HG03342 (cell line): ENCODE data around the gene SOS2.
"Not testable (repeated sequence)": the region's sequence is repeated elsewhere in the genome, so short reads cannot be mapped to it uniquely, and the experiment has no call there.

ENCODE experiments used
- ATAC-seq: cut with Tn5 transposase; IDR thresholded peaks from one replicate; pipeline ENCODE4 v1.9.1; 2021; ENCODE audit warnings: mild to moderate bottlenecking, moderate library complexity; ENCODE audit not compliant: unreplicated experiment

The SOS2 gene

DNA sequence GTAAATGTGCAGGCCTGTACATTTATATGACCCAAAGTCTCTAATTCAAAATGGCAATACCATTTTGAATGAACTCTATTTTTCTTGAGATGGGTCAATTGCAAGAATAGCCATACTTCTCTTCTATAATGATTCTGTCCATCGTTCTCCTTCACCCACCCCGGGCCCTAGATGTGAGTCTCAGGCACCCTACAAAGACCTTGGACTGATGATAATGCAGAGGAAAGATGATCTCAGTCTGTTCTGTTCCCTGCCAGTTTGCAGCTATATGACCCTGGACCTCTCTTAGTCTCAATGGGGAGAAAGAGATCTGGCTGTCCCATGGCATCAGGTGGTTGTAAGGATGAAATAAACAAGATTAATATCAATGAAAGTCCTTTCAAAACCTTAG lies 145.1 kb downstream of the SOS2 start:
- no peak for ATAC-seq

GRCh38 chr14:50085570-50086320 lies 145.6 kb downstream of the SOS2 start:
- ATAC-seq, result peak; percentile 57

DNA sequence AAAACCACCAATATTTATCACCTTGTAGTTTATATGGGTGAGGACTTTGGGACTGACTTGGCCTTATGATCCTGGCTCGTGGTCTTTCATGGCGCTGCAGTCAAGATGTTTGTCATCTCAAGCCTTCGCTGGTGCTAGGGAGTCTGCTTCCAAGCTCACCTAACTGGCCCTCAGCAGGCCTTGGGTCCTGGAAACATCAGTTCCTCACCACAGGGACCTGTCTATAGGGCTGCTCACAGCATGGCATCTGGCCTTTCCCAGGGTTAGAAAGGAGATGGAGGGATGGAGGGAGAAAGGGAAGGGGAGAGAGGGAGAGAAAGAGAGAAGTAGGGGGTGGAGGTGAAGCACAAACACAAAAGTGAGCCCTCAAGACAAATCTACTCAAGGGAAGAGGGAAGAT lies 146.7 kb downstream of the SOS2 start:
- ATAC-seq, result no peak

DNA sequence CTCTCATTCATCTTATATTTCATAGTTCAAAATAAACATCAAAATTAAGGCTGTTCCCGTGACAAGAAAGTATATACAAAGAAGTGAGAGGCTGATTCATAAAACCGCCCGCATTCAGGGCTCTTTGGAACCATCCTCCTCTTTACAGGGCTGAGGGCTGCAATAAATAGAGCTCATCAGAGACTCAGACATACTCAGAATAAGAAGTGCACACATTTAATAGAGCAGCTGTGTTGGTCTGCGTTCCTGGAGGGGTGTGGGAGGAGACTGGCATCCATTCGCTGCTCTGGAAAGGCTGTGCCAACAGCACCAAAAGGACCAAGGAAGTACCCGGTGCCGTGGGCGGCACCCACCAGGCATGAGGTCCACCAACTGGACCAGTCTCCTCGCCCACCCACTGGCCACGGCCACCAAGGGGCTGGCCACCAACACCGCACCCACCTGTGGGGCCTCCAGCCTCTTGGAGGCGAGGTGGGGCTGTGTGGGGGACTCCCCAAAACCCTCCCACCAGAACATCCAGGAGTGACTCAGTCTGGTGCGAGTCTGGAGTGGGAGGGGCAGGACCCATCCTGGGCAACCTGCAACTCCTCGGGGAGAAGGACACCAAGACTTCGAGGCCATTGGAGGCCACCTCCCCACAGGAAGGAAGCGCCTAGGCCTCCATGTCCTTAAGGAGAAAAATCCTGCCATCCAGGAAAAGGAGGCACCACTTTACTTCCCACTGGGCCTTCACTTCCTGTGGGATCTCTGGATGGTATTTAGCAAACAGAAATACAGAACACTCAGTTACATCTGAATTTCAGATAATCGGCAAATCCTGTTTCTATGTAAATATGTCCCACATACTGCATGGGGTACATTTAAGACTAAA lies 147.7 kb downstream of the SOS2 start:
- ATAC-seq, result peak; percentile 37

GRCh38 chr14:50082784-50083466 lies 148.5 kb downstream of the SOS2 start:
- ATAC-seq, result peak; percentile 78

GRCh38 chr14:50082308-50082742 lies 149.1 kb downstream of the SOS2 start:
- ATAC-seq, result no peak

- ATAC-seq, result not testable (repeated sequence)
These were observed 152.3 kb downstream of the SOS2 start for GRCh38 chr14:50079103-50079502.

DNA sequence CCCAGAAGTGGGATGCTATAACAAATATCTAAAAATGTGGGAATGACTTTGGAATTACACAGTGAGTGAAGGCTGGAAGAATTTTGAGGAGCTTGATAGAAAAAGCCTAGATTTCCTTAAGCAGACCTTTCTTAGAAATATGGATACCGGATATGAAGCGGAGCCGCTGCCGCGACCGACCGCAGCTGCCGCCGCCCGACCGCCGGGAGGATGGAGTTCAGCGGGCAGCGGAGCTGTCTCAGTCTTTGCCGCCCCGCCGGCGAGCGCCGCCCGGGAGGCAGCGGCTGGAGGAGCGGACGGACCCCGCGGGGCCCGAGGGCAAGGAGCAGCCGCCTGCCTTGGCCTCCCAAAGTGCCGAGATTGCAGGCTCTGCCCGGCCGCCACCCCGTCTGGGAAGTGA lies 157.7 kb downstream of the SOS2 start:
- not testable (repeated sequence) for ATAC-seq

DNA sequence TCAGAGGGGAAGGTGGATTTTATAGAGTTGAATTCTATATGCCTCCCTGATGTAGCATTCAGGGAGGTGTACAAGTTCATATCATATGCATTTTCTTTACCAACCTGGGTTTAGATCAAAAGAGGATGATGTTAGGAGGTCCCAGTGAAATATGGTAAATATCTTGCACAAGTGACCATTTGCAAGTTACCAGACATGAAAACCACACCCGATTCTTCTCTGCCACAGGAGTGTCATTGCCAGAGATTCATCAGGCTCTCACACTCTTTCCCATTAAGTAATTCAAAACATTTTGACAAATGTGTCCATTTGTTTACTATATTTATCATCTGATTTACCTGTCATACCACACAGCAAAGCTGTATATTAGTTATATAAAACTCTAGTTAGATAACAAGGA lies 159.0 kb downstream of the SOS2 start:
- no peak for ATAC-seq

DNA sequence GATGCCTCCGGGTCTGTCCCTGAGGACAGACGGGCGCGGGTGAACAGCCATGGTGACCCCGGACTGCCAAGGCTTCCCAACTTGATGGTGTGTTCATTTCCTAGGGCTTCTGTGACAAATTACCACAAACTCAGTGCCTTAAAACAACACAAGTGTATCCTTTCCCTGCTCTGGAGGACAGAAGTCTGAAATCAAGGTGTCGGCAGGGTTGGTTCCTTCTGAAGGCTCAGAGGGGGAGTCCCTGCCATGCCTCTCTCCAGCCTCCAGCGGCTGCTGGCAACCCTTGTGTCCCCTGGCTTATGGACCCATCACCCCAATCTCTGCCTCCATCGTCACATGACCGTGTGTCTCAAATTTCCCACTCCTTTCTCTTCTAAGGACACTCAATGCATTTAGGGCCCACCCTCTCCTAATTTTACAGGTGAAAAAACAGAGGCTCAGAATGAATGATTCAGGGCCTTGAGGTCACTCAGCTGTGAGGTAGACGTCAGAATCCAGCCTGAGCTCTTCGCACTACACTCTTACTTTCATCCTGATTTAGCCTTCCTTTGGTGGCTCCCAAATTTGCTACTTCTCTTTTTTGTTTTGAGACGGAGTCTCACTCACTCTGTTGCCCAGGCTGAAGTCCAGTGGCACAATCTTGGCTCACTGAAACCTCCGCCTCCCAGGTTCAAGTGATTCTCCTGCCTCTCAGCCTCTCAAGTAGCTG lies 160.4 kb downstream of the SOS2 start:
- ATAC-seq, result no peak

DNA sequence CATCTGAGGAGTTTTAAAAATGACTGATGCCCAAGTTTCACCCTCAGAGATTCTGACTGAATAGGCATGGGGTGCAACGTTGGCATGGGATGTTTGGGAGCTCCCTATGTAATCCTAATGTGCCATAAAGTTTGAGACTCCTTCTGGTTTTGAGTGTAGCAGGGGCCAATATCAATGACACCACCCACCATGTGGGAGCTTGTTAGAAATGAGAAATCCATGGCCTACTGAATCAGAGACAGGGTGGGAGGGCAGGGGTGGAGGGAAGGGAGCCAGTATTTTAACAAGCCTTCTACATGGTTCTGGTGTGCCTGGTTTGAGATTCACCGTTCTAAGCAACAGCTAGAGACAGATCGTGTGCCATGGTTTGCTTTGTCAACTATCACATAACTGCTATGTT lies 161.1 kb downstream of the SOS2 start:
- ATAC-seq, result no peak

DNA sequence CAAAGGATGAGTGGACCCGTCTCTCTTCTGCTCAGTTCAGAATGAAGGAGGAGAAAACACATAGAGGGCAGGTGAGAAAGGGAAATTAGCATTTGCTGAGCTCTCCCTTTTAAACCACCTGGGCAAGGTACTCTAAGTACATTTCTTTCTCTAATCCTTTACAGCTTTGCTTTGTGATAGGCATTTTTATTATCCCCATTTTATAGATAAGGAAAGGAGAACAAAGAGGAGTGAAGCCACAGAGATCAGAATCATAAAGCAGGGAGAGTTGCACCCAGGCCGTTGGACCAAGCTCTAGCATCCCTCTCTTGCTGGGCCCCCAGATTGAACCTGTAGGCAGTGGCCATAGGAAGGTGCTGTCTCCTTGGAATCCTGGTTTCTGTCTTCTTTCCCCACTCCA lies 162.1 kb downstream of the SOS2 start:
- ATAC-seq, result no peak

DNA sequence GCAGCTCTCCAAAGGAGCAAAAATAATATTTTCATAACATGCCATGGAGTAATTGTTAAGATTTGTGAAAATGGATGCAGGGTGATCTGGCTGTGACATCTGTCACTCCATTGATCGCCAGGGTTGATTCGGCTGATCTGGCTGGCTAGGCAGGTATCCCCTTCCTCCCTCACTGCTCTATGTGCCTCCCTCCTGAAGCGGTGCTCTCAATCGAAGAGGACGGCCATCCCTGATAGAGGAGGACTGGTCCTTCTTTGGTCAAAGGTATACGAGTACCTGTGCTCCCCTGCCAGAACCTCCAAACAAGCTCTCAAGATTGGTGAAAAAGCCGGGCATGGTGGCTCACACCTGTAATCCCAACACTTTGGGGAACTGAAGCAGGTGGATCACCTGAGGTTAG lies 162.9 kb downstream of the SOS2 start:
- ATAC-seq, result no peak

DNA sequence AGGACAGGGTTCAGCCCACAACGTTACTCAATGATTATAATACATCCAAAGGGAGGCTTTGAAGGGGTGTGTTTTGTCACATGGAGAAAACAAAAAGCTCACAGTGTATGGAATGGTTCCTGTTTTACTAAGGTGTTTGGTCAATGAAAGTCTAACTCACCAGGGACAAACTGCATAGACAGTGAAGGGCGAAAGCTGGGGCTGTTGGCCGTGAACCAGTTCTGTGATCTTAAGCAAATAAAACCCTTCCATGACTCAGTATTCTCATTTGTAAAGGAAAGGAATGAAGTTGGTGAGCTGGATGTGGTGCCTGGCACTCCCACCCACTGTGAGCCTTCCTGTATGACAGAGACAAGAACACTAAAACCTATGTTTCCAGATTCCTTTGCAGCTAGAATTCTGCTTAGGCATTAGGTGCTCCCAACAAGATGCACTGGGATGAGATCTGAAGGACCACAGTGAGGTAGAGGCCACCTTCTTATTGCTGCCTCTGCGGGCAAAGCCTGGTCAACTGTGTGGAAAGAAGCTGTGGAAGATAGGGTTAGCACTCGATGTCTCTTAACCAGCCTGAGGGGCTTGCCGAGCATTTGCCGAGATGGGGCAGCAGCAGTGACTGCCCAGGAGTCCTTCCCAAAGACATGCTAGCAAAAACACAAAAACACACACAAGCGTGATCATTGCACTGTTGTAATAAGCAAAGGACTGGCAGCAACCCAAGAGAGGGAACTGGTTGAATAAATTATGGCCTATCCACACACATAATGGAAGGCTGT lies 163.5 kb downstream of the SOS2 start:
- no peak for ATAC-seq
